HepG2 (cell line): ENCODE data around the gene FRMD8. TPM values are rescaled to one million over a fixed set of nuclear protein-coding genes. Genes with fewer than 3 reads are reported as not detected.

ENCODE experiments used
- ATAC-seq: fragments of 200-7000 bp; cut with Tn5 transposase; 3 replicates; pipeline ENCODE4 v1.9.1; 2020; ENCODE audit warnings: mild to moderate bottlenecking, moderate library complexity
- BruUV-seq: library from RNA; stranded (reverse); fragments of 400-500 nt; replicated peaks from 2 replicates; lab custom pipeline; 2021; lab: Mats Ljungman, UMichigan
- CTCF ChIA-PET: fragments of 300-600 bp; formaldehyde crosslinking; extraction: SDS; loops from one replicate; lab custom pipeline; 2021; ENCODE audit warnings: low total read pairs, inconsistent platforms, low intra/inter-chr PET ratio; lab: Yijun Ruan, JAX
- POLR2A ChIA-PET: fragments of 350-600 bp; sonication (Branson Sonifier 250); formaldehyde crosslinking; loops from one replicate; lab custom pipeline; 2020; ENCODE audit warnings: antibody characterized with exemption, inconsistent platforms; lab: Yijun Ruan, JAX
- DNase-seq: peaks from one replicate; pipeline ENCODE4 v3.0.0-alpha.2; 2015; ENCODE audit warnings: low spot score
- FAIRE-seq: peaks from 3 replicates; lab custom pipeline; 2011; peaks lifted over from hg19 to GRCh38; lab: Jason Lieb, UNC
- H2AFZ ChIP-seq: one replicate; pipeline ENCODE4 v1.6.1; 2011; ENCODE audit warnings: low read length, inconsistent platforms
- H3K27ac ChIP-seq: fragments of 300-600 bp; 3 replicates; pipeline ENCODE4 v1.8.0; 2011; ENCODE audit warnings: mixed run types, mild to moderate bottlenecking, mixed read lengths, low read length, inconsistent platforms; ENCODE audit not compliant: insufficient read depth; ENCODE audit errors: extremely low read length
- H3K27me3 ChIP-seq, 2 experiments: fragments of 200-600 bp in 1 of 2; 2 replicates in 1 of 2; 3 replicates in 1 of 2; pipeline versions ENCODE4 v1.6.0 to v1.8.0; 2011; ENCODE audit warnings: low read length in 2 of 2, mild to moderate bottlenecking in 2 of 2, moderate library complexity in 2 of 2, inconsistent platforms in 1 of 2; ENCODE audit not compliant: insufficient read depth in 2 of 2, control insufficient read depth in 1 of 2
- H3K36me3 ChIP-seq, 2 experiments: fragments of 200-600 bp in 1 of 2; replicated peaks in 1 of 2; 2 replicates in 1 of 2; 3 replicates in 1 of 2; pipeline versions ENCODE4 v1.5.1 to v1.8.0; 2011; ENCODE audit warnings: low read length in 2 of 2, inconsistent platforms in 1 of 2; ENCODE audit not compliant: insufficient read depth in 2 of 2, control insufficient read depth in 1 of 2
- H3K4me1 ChIP-seq: 2 replicates; pipeline ENCODE4 v1.5.1; 2012; ENCODE audit warnings: low read length, inconsistent platforms; ENCODE audit not compliant: insufficient read depth
- H3K4me2 ChIP-seq: 2 replicates; pipeline ENCODE4 v1.6.0; 2011; ENCODE audit warnings: low read depth, low read length, inconsistent platforms
- H3K4me3 ChIP-seq, 3 experiments: fragments of 200-600 bp in 1 of 3; sonication (generic), shearing (Covaris generic) in 1 of 3; replicated peaks in 1 of 3; 2 replicates each; pipeline ENCODE4 v1.5.1; 2011 to 2016; ENCODE audit warnings: low read length in 3 of 3, inconsistent platforms in 2 of 3, low read depth in 2 of 3, mild to moderate bottlenecking in 2 of 3, control low read depth in 1 of 3, mixed read lengths in 1 of 3; ENCODE audit not compliant: insufficient read depth in 1 of 3
- H3K79me2 ChIP-seq: one replicate; pipeline ENCODE4 v1.6.1; 2011; ENCODE audit warnings: low read length, inconsistent platforms; ENCODE audit not compliant: insufficient read depth
- H3K9ac ChIP-seq: 2 replicates; pipeline ENCODE4 v1.6.0; 2011; ENCODE audit warnings: mild to moderate bottlenecking, low read depth, low read length, inconsistent platforms; ENCODE audit not compliant: insufficient read depth
- H3K9me3 ChIP-seq: 2 replicates; pipeline ENCODE4 v1.5.1; 2012; ENCODE audit warnings: mild to moderate bottlenecking, low read length
- H4K20me1 ChIP-seq: 2 replicates; pipeline ENCODE4 v1.6.0; 2011; ENCODE audit warnings: inconsistent platforms, mild to moderate bottlenecking, low read length, moderate library complexity; ENCODE audit not compliant: insufficient read depth
- CBX1 ChIP-seq: IDR thresholded peaks from one replicate; pipeline ENCODE4 v1.6.1; 2016; ENCODE audit warnings: antibody characterized with exemption, low read depth
- HNRNPL ChIP-seq: fragments of 200-400 bp; formaldehyde crosslinking; IDR thresholded peaks from 2 replicates; pipeline ENCODE4 v1.6.1; 2017; ENCODE audit warnings: mild to moderate bottlenecking, low read depth, low read length
- RBFOX2 ChIP-seq: fragments of 200-400 bp; formaldehyde crosslinking; IDR thresholded peaks from 2 replicates; pipeline ENCODE4 v1.6.1; 2017; ENCODE audit warnings: low read depth, mild to moderate bottlenecking, low read length
- WGBS: methylation state at CpG from one replicate; pipeline ENCODE4 v1.1.6; 2017; ENCODE audit warnings: low lambda C conversion rate; 5-methylcytosine and 5-hydroxymethylcytosine counted together
- in situ Hi-C: cut with HindIII; loops from 2 replicates; pipeline ENCODE4 v1.10.0; 2017; ENCODE audit warnings: low pct_unique_long_range_greater_than_20kb; ENCODE audit not compliant: extremely low pct_ligation_motif_present
- intact Hi-C: fragments of 100-400 bp; cut with micrococcal nuclease; formaldehyde crosslinking; loops from one replicate; pipeline ENCODE4 v1.10.0; 2022; ENCODE audit not compliant: unreplicated experiment
- polyA plus RNA-seq, 8 experiments: library from polyadenylated mRNA; depleted of rRNA in 3 of 8; stranded (reverse) in 7 of 8; unstranded in 1 of 8; fragments of >200 nt; fragmentation: Illumina TruSeq in 4 of 8; extraction: Trizol in 4 of 8; gene quantifications; 2 replicates each; pipeline versions ENCODE4 v1.2.1 to v1.2.3, GENCODE V29; 2011 to 2016; ENCODE audit warnings: low read depth in 4 of 8, missing spikeins in 1 of 8, mixed read lengths in 1 of 8; ENCODE audit not compliant: insufficient read depth in 1 of 8
- total RNA-seq, 5 experiments: library from RNA; depleted of rRNA; stranded (reverse); fragments of >200 nt; fragmentation: Illumina TruSeq; extraction: Trizol; gene quantifications; 2 replicates each; pipeline ENCODE4 v1.2.3, GENCODE V29; 2016; ENCODE audit warnings: low read depth in 1 of 5
- TF ChIP-seq, protein P1 (sequence below): sonication (generic); formaldehyde crosslinking; IDR thresholded peaks from 2 replicates; pipeline ENCODE4 v1.4.0; 2020; ENCODE audit warnings: missing genetic modification reagents

FRMD8 gene
- total and polyA plus RNA-seq, 2 of the 13 experiments (the other 11 are each of a cell fraction or from before 2014, with no cell fraction given), result 5.8 to 20.6 TPM

DNA sequence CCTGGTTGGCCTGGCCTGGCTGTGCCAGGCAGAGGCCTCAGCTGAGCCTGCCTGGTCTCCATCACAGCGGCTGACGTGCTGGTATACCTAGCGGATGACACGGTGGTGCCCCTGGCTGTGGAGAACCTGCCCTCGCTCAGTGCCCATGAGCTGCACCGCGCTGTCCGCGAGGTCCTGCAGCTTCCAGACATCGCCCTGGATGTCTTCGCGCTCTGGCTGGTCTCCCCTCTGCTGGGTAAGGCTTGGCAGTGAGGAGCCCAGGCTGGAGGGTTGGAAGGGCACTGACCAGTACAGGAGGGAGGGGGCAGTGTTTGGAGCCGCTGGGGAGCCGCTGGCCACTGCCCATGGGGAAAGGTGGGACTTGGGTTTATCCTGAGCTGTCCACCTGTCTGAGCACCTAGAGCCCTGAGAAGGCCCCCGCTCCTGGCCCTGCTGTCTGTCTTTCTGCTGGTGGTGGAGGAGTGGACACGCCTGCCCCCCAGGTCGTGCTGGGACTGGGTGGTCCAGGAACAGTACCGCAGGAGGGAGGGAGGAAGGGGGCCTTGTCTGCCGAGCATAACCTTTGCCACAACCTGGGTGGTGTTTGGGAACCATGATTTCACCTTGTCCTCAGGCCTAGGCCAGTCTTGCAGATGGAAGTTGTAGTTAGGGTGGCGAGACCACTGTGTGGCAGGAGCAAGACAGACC, 3.0 kb downstream of the FRMD8 start:
- H4K20me1 ChIP-seq, result no peaks in the 10 kb centered on the region
- no peak overlapping the region for H3K27ac ChIP-seq
- no peak overlapping the region for H3K4me2 ChIP-seq
- DNase-seq (no peak), ATAC-seq (no peak), FAIRE-seq (no peak)
- POLR2A ChIA-PET, result interaction anchor here (16.8 kb wide), 1 partner anchor 31 kb away, joined by 433 read pairs; the partner anchor contains the start of gene NEAT1
- H3K9ac ChIP-seq, result no peak overlapping the region
- H3K4me1 ChIP-seq, result peaks cover 44% of the 10 kb centered on the region
- H2AFZ ChIP-seq, result no peak overlapping the region
- H3K36me3 ChIP-seq, result peaks cover 5% of the 10 kb centered on the region in 2 experiments; a peak in 2 of 5 replicates
- CTCF ChIA-PET, result no interaction called here
- TF ChIP-seq RBFOX2 (0 out of 2 replicates have a peak, but pooled peaks have one; percentile 29), HNRNPL (0 out of 2 replicates have a peak, but pooled peaks have one; percentile 35), CBX1 (no peak)
- TF ChIP-seq, protein P1, sequence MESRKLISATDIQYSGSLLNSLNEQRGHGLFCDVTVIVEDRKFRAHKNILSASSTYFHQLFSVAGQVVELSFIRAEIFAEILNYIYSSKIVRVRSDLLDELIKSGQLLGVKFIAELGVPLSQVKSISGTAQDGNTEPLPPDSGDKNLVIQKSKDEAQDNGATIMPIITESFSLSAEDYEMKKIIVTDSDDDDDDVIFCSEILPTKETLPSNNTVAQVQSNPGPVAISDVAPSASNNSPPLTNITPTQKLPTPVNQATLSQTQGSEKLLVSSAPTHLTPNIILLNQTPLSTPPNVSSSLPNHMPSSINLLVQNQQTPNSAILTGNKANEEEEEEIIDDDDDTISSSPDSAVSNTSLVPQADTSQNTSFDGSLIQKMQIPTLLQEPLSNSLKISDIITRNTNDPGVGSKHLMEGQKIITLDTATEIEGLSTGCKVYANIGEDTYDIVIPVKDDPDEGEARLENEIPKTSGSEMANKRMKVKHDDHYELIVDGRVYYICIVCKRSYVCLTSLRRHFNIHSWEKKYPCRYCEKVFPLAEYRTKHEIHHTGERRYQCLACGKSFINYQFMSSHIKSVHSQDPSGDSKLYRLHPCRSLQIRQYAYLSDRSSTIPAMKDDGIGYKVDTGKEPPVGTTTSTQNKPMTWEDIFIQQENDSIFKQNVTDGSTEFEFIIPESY, result peak; percentile 54
- in situ Hi-C loops, result no loop called here
- H3K9me3 ChIP-seq, result no peaks in the 10 kb centered on the region
- no peaks in the 10 kb centered on the region for H3K79me2 ChIP-seq
- H3K4me3 ChIP-seq, result no peak overlapping the region
- intact Hi-C loops, result no loop called here
- 93% methylated on average over 8 of the region's 20 CpGs for WGBS
- BruUV-seq, result no TSS peak
- H3K27me3 ChIP-seq, result no peaks in the 10 kb centered on the region
